ENCODE measurements around the gene SPINK14. TPM values are rescaled to one million over a fixed set of nuclear protein-coding genes. Genes with fewer than 3 reads are reported as not detected.
A peak's percentile ranks its signal among the peaks of the same experiment; 100 is the strongest.

The SPINK14 gene, protein sequence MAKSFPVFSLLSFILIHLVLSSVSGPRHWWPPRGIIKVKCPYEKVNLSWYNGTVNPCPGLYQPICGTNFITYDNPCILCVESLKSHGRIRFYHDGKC
- not detected for polyA plus RNA-seq (ENCODE audit: insufficient read length in 12 of 12)
- long read RNA-seq, donor 1 = 0 reads
- long read RNA-seq, donor 2 = 0 reads
- long read RNA-seq, donor 3 = 0 reads
- long read RNA-seq, donor 4 = 0 reads
- long read RNA-seq, donor 5 = 0 reads
- long read RNA-seq, donor 6 = 0 reads
- long read RNA-seq, donor 7 = 0 reads
- long read RNA-seq, donor 8 = 0 reads
- long read RNA-seq, donor 9 = 0 reads
- long read RNA-seq, donor 10 = 0 reads
- long read RNA-seq, donor 11 = 0 reads

DNA sequence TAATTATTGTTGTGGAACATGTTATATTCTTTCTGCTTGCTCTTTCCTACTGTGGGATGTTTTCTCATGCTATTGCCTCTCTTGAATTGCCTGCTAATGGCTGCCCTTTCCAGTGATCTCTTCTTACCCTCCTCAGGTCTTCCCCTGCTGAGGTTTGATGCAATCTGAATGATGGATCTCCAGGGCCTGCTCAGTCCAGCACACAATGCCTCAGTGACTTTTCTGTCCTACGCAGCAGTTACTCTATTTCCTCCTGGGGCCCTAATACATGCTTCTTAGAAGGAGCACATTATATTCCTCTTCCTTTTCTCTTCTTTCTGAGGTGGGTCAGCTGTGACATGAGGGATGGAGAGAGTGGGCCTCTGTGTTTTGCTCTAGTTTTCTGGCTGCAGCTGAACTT, at the start of gene SPINK14:
TSS of gene SPINK14 (plus strand) at position 301 of the 400 bp plus-strand sequence. CDS start 1,187 bp downstream, outside the sequence.
- DNase-seq = no peak

DNA sequence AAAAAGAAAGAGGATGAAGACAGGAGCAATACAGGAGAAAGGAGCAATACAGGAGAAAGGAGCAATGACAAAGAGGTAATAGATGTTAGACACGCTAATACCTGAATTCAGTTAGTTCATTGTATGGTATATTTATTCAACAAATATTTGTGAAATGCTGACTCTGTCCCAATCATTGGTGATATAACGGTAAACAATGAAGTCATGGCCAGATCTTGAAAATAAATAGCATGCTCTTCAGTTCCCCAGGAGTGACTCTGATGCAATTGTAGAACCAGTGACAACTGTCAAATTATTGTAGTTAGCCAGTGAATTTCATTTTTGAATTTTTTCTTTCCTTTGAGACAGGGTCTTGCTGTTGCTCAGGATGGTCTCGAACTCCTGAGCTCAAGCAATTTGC, 48.0 kb upstream of the SPINK14 start:
- no peak for DNase-seq

DNA sequence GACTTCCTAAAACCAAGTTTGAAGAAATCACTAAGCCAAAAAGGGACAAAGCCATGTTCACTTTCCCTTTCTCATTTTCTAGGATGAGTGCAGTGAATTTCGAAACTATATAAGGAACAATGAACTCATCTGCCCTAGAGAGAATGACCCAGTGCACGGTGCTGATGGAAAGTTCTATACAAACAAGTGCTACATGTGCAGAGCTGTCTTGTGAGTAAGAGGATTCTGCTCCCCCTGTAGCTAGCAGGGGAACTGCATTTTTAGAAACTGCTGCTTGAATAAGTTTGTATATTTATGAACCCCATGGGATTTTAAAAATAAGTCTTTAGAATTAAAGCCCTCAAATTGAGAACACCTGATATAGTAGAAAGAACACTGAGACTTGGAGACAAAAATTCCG, 42.7 kb upstream of the SPINK14 start:
- DNase-seq = no peak

DNA sequence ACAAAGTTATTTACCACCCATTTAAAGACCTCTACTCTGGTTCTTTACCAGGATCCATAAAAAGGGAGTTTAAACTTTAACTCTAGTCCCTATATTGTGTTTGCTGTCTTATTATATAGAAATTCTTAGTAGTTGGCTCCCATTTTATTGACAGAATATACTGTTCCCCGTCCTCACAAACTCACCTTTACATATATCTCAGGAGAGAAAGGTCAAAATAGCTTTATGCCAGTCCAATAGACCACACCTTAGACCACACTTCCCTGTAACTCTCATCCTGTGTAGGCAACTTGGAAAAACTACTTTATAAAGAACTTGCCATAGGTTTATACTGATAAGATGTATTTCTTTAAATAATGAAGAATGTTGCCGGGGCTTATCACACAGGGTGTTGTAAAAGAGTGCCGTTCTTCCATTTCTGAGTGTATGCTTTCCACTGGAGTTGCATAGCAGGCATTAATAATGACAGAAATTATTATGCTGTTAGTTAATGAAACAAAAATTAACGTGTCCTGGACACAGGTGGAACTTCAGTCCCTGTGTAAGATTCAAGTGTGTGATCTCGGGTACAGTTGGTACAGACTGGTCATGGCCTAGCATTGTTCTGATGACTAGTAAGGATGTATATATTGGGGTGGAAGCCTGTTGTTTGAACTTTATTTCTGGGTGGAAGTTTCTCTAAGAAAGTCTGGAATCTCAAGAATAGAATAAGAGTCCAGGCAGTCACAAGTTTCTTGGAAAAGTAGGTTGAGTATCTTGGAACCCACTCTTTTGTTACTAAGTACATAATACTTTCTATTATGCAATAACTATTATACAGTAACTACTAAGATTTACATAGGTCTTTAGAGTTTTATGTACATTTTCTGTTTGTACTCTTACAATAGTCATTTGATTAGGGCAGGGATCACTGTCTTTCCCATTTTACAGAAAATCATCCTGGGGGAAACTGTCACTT, 33.0 kb upstream of the SPINK14 start:
- no peak for DNase-seq

DNA sequence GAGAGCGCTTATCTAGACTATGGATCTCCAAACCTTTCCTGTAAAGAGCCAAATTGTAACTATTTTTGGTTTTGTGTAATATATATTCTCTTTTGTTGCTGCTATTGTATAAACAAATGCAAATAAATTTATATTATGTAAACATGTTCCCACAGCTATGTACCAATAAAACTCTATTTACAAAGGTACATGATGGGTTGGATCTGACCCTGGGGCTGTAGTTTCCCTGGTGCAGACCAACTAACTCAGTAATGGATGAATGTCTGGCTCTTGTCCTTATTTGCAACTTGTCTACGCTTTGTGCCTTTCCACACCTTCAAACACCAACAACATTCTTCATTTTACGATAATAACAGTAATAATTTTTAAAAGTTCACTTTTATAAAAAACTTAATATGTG, 27.5 kb upstream of the SPINK14 start:
- DNase-seq = no peak

DNA sequence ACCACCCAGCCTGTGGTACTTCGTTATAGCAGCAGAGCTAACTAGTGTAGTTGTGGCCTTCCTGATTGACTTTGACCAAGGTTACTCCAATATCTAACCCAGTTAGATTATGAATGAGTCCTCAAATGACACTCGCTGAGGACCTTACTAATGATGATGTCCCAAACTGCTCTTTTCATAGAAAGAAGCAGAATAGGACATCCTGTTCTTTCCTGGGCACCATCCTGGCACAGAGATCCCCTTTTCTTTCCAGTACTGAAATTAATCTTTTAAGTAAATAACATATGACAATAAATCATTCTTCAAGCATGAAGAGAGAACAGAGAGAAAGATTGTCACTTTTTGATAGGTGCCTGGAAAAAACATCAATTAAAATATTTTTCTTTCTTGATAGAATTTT, 26.7 kb upstream of the SPINK14 start:
- no peak for DNase-seq

DNA sequence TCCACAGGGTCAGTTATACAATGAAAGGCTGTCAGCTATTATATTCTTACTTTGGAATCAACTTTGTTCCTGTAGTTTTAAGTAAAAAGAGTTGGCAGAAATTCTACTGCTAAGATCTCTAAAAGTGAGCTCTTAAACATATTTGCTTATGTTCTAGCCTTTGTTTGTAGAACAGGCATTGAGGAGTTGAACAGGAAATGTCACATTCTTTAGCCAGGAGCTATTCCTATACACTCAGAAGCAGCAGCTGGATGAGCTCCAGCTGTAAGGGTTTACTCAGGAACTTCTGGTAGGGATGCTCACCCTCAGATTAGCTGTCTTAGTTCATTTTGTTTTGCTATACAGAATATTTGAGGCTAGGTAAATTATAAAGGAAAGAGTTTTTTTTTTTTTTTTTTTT, 22.4 kb upstream of the SPINK14 start:
- DNase-seq = no peak

DNA sequence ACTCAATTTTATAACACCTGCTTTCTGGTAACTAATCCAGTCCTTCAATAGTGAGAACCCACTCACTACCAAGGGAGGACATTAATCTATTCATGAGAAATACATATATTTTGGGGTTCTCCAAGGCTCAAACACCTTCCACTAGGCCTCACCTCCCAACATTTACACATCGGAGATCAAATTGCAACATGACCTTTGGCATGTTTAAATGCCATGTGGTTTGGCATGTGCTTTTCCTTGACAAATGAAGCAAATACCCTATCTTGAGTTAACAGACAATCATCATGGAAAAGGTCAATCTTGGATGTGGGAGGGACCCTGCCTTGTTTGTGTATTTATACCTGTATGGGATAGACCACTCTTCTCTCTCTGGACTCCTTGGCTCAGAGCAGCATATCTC, 21.9 kb upstream of the SPINK14 start:
- no peak for DNase-seq

DNA sequence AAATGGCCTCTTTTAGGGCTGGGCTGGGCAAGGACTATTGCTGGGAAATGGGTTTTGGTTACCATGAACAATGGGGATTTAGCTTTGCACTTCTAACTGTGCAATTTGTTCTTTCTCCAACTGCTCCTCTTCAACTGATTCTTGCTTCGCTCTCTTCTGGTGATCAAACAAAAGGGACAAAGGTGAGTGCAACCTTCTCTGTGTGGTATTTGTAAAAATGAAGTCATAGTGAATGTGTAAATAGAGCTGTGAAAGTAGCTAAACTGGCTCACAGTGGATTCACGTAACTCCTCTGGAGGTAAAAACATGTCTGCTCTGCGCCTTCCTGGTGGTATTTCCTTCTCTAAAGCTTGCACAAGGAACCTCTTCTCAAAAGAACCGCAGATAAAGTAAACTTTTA, 20.9 kb upstream of the SPINK14 start:
- no peak for DNase-seq

DNA sequence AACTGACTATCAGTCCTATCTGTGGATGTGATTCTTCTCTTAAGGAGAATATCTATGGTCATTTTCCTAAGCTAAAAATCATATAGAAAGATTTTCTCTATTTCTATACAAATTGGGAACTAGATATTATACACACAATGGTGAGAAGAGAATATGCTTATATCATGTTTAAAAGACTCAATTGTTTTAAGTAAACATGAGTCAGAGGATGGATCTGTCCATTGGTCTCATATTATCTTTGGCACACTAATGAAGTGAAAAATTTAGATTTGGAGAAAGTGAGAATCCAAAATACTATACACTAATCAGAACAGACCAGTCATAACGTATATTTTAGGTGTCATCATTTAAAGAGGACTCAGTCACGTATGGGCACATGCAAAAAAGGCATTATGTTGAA, 16.5 kb upstream of the SPINK14 start:
- DNase-seq = no peak

DNA sequence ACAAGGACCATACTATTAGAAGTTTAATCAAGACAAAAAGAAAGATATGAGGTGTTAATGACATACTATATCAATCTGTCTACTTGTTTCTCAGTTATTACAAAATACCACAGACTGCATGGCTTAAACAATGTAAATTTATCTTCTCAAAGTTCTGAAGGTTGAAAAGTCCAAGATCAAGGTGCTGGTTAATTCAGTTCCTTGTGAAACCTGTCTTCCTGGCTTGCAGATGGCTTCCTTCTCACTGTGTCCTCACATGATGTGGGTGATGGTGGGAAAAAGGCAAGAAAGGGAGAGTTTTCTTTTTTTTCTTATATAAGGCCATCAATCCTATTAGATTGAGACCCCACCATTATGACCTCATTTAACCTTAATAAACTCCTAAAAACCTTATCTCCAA, 15.6 kb upstream of the SPINK14 start:
- DNase-seq = no peak

DNA sequence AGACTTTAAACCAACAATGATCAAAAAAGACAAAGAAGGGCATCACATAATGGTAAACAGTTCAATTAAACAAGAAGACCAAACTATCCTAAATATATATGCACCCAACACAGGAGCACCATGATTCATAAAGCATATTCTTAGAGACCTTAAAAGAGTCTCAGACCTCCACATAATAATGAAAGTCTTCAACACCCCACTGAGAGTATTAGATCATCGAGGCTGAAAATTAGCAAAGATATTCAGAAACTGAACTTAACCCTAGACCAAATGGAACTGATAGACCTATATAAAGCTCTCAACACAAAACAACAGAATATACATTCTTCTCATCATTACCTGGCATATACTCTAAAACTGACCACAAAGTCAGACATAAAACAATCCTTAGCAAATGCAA, 11.7 kb upstream of the SPINK14 start:
- DNase-seq = no peak

DNA sequence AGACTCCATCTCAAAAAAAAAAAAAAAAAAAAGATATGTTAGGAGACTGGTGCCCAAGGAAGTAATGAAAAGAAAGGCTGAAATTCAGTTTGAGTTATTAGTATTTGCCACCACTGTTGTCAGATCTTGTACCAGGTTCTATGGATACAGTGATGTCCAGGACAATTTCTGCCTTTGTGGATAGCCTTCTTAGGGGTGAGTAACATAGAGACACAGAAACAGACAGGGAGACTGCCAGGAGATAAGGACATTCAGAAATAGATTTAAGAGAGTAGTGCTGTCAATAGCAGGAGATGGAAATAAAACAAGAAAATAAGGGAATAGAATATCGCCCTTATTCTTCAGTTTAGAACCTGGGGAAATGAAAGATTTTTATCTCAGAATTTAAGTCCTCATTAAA, 6.3 kb upstream of the SPINK14 start:
- no peak for DNase-seq

DNA sequence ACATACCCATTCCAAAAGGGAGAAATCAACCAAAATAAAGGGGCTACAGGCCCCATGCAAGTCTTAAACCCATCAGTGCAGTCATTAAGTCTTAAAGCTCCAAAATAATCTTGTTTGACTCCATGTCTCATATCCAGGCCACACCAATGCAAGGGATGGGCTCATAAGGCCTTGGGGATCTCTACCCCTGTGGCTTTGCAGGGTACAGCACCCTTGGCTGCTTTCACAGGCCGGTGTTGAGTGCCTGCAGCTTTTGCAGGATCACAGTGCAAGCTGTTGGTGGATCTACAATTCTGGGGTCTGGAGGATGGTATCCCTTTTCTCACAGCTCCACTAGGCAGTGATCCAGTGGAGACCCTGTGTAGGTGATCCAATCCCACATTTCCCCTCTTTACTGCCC, 5.0 kb upstream of the SPINK14 start:
- no peak for DNase-seq

DNA sequence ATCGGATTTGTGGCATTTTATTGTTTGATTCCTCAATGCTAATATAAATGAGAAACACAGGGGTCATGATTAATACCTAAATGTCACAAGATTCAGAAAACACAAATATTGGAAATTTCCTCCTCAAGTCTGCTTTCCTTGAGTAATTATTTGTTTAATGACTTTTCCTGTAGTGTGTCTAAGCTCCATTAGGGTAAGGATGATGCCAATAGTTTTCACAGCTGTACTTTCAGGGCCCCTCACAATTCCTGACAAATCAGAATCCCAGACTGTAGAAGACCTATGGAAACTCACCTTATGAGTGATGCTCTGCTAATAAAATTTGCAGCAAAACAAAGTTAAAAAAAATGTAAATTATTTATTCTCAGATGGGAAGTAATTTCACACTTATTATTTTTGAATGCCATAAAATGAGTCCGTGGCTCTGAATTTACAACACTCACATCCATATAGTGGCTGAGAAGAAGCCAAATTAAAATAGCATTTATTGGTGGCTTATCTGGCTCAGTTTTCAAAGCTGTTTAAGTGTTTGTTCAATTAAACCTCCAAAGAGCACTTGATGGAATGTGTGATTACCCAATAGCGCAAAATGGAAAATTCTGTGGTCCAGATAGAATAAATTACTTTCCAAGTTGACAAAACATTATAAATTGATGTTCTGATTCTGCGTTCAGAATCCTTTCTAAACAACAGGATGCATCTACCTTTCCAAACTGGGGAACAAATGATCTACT, 1.6 kb upstream of the SPINK14 start:
- no peak for DNase-seq

DNA sequence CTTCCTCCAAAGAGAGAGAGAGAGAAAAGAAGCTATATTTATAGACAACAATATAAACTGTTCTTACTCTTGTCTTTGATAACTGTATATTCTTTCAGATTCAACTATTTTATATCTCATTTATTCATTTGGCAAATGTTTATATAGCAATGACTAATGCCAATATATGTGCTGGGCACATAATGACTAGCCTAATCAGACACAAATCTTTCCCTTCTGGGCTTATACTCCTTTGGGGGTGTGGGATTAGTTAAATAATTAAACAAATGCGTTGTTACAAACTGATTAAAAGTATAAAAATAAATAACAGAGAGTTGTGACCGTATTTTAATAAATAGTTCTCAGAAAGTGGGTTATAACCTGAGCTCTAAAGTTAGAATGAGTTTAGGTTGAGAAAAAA, 4.0 kb downstream of the SPINK14 start:
- no peak for DNase-seq

DNA sequence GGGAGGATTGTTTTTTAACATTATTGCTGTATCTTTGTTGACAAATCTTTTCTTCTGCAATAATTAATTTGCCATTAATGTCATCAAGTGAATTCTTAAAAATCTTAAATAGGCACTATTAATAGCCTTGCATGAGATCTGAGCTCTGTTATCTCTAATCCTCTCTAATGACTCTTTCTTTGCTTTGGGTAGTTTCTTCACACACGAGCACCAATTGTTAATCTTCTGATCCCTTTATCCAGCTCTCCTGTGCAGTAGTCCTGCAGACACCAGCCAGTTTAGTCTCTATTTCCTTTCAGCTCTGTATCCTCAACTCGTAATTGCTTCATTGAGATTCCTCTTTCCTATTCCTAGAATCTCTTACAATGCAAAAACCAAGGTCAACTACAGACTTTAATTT, 8.1 kb downstream of the SPINK14 start:
- no peak for DNase-seq

DNA sequence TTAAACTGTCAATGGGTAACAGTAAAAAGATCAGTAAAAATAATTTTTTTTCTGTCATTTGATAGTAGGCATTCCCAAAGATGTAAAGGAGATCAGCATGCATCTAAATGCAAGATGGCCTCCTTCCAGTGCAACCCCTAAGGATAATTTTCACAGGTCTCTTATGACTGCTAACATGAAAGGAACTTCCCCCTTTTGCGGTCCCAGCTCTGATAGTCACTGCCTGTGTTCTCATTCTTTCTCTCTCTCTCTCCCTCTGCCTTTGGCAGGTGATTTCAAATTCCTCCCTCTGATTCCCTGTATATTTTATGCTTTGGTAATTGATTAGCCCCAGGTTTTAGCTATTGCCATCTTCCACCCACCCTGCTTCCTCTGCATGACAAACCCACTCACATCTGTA, 8.9 kb downstream of the SPINK14 start:
- DNase-seq = no peak

DNA sequence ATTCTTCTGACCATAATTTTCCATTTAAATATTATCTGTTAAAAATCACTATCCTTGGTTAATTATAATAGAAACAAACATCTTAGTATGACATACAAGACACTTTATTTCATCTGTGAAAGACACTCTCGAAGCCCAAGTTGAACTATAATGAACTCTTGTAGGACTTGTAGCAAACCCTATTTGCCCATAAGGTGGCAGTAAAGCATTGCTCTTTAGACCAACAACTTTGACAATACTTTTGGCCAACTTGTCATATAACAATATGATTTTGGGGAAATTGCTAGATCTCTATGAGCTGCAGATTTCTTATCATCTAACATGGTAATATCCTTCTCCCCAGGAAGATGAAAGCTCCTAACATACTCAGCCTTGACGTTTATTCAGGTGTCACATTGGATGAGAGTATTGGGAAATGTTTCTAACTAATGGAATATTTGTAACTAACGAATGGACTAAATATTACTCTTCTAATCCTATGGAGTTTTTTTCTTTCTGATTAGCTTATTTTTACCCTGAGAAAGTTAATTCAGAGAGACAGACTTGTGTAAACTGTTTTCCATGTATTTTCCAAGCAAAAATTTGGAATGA, 11.0 kb downstream of the SPINK14 start:
- peak; percentile 35 for DNase-seq

DNA sequence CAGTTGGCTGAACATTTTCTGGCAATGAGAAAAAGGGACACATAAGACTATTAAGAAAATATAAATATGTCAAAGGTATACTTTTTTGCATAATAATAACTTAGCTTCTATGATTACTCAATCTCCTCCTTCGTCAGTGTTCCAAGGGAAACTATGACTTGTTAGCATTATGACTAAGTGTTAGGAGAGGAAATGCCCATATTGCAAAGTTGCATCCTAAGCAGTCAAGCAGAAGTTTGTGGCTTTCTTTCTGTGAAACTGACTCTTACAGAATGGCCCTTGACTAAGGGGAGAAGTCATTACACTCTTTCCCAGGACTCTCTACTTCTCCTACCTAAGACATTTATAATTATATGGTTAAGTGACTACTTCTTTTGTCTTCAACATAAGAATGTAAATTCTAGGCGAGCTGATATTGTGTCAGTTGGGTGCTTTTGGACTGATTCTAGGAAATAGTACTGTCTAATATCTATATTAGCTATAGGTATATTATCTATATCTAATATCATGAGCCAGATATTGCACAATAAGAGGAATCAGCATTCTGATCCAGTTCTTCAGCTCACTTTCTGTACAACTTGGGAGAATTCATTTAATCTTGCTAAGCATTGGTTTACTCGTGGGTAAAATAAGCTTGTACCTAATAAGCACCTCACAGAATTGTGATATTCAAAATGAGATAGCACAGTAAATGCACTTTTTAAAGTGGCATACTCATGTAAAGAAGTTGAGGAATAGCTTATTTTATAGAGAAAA, 18.1 kb downstream of the SPINK14 start:
- DNase-seq = peak; percentile 6

DNA sequence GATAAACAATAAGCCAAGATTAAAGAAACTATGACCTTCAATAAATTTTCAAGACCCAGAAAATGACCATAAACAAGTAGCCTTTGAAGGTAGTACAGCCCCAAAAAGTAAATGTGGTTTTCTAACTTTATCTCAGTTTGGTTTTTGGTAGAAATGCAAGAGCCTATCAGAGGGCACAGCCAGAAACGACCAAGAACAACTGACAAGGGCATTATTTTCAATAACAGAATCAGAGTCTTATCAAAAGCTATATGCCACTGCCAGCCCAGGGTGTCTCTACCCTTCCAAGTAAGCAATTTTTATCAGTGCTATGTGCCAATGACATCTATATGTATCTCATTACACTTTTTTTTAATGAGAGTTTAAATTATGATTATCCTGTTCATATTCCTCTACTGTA, 22.7 kb downstream of the SPINK14 start:
- no peak for DNase-seq
